ENCODE measurements around the gene CEP112. TPM values are rescaled to one million over a fixed set of nuclear protein-coding genes. Genes with fewer than 3 reads are reported as not detected.
A peak's percentile ranks its signal among the peaks of the same experiment; 100 is the strongest.

Gene CEP112
- total and polyA plus RNA-seq, 2 donors (not counting 3 experiments of a cell fraction or from before 2014, with no cell fraction given), result 1.5 to 25.3 TPM

- no TSS peak for BruUV-seq (replicated peaks)
- Histone ChIP-seq H3K4me2 (ENCODE audit: insufficient read depth, low read length) (no peak overlapping the region), H3K9ac (replicated peaks; ENCODE audit: extremely low read depth, insufficient read depth, low read length) (no peak overlapping the region), H3K79me2 (ENCODE audit: control insufficient read depth, insufficient read depth, low read length) (no peaks in the 10 kb centered on the region), H3K27ac (ENCODE audit: insufficient read depth, low read depth, low read length) (no peak overlapping the region), H3K9me3 (replicated peaks; ENCODE audit: control insufficient read depth, insufficient read depth, low read length) (no peaks in the 10 kb centered on the region), H3K9me1 (replicated peaks; ENCODE audit: control insufficient read depth, extremely low read depth, insufficient read depth, low read length) (no peaks in the 10 kb centered on the region), H2AFZ (ENCODE audit: low read depth, low read length) (no peak overlapping the region), H3K4me3 (replicated peaks in 1 of 3; ENCODE audit: insufficient read depth in 1 of 3, low read depth in 1 of 3, low read length in 3 of 3) (no peak overlapping the region), H3K27me3 (ENCODE audit: control insufficient read depth in 2 of 2, insufficient read depth in 2 of 2, low read length in 2 of 2) (no peaks in the 10 kb centered on the region), H4K20me1 (replicated peaks; ENCODE audit: control insufficient read depth, extremely low read depth, insufficient read depth, low read length) (no peaks in the 10 kb centered on the region), H3K4me1 (ENCODE audit: control insufficient read depth, extremely low read depth, insufficient read depth, low read length) (no peaks in the 10 kb centered on the region), H3K36me3 (ENCODE audit: control insufficient read depth in 2 of 2, extremely low read depth in 1 of 2, insufficient read depth in 2 of 2, low read length in 2 of 2) (no peaks in the 10 kb centered on the region)
- intact Hi-C loops (cut with micrococcal nuclease) (loop anchor here (1.0 to 10.0 kb wide), 6 partner anchors 177 to 757 kb away; no protein-coding TSS in a partner anchor), dilution Hi-C loops (cut with MboI; ENCODE audit: extremely low pct_ligation_motif_present, low sequenced_read_pairs) (no loop called here)
- peak; percentile 54 for DNase-seq (ENCODE audit: low read depth, low spot score)
- CTCF ChIA-PET, result interaction anchor here (1.2 to 2.3 kb wide), 4 partner anchors 22 to 756 kb away, joined by 3 to 26 read pairs (median 14); no protein-coding TSS in a partner anchor
- FAIRE-seq, result peak; percentile 73
- TF ChIP-seq EZH2 (IDR thresholded peaks at IDR 0.05; ENCODE audit: borderline replicate concordance, low read depth, low read length, severe bottlenecking) (no peak), CTCF (IDR thresholded peaks at IDR 0.05; ENCODE audit: extremely low read depth in 1 of 2, insufficient read depth in 1 of 2, low read depth in 1 of 2, low read length in 2 of 2) (peak; percentile 30 to 60), POLR2AphosphoS5 (IDR thresholded peaks at IDR 0.05; ENCODE audit: insufficient read depth, low read depth, low read length) (no peak), POLR2A (IDR thresholded peaks at IDR 0.05; ENCODE audit: low read depth, low read length) (no peak), MAX (IDR thresholded peaks at IDR 0.05; ENCODE audit: insufficient read depth, insufficient read length) (no peak), FOS (IDR thresholded peaks at IDR 0.05; ENCODE audit: borderline replicate concordance, insufficient read depth, low read length) (no peak), GATA2 (IDR thresholded peaks at IDR 0.05; ENCODE audit: insufficient read depth, insufficient read length, low read depth, low read length) (peak; percentile 20)
- POLR2A ChIA-PET, result no interaction called here
Observed at GRCh38 chr17:65987988-65988387, 203.9 kb downstream of the CEP112 start.

Data from endothelial cell of umbilical vein (primary cell).